ENCODE measurements around the gene THSD7B.

The THSD7B gene

DNA sequence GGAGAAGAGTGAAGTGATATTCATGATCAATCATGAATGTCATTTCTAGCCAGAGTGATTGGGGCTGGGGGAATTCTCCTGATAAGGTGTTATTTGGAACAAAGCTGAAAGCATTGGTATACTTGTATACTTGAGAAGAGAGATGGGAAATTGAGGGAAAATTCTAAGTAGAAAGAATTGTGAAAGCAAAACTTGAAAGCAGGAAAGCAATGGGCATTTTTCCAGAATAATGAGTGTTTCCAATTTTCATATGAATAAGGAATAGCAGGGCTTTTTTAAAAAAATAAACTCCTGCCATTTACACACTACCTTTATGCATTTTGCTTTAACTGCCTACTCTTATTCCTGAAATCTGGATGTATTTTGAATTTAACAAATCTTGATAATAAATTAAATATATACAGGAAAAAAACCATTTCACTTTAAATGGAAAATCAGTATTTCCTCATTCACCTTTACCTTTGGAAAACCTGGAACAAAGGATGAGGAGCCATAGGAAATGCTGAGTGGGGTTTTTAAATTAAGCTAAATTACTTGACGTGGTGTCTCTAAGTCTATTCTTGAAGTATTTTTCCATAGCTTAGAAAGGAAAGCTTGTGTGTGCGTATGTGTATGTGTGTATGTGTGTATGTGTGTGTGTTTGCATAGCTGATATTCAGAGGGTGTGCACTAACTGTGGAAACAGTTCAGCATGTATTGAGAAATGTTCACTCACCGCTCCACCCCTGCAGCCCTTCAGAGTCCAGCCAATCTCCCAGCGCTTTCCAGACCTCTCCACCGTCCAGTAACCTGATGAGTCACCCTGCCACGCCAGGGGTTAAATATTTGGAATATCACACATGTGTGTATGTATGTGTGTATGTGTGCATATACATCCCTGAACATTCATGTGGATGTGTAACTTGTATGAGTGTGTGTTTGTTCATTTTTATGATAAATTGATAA is 427.3 kb downstream of the THSD7B start:
- no peak overlapping the region for H3K4me3 ChIP-seq (ENCODE audit: low read depth, low read length)

DNA sequence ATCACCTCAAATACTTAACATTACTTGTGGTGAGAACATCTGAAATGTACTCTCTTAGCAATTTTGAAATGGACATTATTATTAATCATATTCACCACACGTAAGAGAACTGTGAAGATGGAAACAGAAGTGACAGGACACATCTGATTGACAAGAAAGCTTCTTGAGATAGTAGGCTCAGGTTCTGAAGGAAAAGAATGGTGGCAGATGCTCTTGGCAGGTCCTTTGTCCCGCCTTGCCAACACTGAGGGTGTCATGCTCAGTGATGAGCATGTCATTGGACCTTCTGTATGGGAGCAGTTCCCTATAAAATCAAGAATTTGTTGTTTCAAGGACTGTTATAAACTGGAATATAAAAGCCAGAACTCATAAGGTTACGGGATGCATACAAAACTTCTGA is 428.1 kb downstream of the THSD7B start:
- H3K4me3 ChIP-seq (ENCODE audit: low read depth, low read length), result no peak overlapping the region

DNA sequence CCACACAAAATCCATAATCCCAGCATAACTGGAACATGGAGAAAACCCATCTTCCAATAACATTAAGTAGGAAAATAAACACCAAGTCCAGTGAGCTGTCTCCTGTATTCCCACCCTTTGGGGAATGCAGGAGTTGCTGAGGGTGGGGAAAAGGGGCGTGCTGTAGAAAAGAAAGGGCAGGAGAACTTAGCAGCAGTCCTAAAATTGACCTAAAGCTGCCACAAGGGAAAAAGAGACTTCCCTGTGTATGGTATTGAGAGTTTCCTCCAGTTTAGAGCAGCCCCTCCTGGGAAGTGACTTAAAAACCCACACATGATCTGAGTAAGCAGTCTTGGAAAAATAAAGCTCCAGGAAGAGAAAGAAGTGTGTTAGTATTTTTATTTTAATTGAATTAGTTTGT is 428.8 kb downstream of the THSD7B start:
- H3K4me3 ChIP-seq (ENCODE audit: low read depth, low read length), result no peak overlapping the region

DNA sequence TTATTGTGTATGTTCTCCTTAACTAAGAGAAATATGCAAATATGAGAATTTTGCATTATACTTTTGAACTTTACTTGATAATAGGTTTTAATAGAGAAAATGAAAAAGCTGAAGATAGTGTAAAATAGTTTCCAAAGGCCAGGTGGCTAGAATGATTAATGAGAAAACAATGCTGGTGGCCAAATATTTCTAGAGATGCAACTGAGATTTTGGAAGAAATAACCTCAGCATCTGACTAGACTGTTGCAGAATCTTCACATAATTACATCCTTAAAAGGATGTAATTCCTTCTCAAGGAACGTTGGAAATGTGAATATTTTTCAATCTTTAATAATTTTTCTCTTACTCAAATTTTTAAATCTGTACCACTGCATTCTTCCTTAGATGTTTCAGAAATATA is 434.4 kb downstream of the THSD7B start:
- no peak overlapping the region for H3K4me3 ChIP-seq (ENCODE audit: low read depth, low read length)

DNA sequence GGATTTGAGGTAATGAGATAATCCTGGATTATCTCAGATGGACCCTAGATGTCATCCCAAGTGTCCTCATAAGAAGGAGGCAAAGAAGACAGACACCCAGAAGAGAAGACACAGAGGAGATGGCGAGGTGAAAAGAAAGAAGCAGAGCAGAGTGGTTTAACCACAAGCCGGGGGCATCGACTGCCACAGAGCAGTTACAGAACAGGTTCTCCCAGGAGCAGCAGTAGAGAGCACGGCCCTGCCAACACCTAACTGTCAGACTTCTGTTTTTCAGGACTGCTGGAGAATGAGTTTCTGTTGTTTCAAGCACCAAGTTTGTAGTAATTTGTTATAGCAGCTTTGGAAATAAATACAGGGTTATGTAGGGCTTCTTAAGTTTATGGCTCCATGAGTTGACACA is 437.0 kb downstream of the THSD7B start:
- no peak overlapping the region for H3K4me3 ChIP-seq (ENCODE audit: low read depth, low read length)

DNA sequence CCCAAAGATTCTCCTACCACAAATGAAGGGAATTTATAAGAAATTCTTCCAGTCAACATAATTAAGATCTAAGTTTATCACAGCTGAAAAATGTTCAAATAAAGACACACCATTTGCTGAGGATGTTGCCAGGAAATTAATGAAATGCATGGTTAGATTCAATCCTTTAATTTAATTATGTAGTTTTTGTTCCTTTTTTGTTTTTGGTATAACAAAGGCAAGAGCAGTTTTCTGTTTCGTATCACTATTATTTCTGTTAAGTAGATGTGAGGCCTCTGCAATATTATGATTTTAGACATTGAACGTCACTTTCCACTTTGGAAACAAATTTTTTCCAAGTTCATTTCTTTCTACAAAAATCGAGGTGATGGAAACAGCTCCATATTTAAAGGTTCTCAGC is 440.0 kb downstream of the THSD7B start:
- no peak overlapping the region for H3K4me3 ChIP-seq (ENCODE audit: low read depth, low read length)

DNA sequence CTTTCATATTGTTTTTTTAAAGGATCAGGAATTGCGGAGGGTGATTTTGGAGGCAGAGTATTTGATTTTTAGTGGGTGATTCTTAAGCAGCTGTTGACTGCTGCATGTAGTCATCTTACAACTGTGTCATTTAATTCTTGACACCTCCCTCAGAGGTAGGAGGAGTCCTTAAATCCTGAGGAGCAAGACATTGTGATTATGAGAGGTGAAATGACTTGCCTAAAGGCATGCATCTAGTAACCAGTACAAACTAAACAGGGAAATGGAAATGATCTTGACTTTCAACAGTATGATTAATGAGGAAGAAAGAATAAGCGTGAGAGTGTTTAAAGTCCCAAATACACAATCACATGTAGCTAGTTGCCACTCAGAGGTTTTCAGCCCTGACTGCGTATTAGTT is 440.7 kb downstream of the THSD7B start:
- H3K4me3 ChIP-seq (ENCODE audit: low read depth, low read length), result no peak overlapping the region

DNA sequence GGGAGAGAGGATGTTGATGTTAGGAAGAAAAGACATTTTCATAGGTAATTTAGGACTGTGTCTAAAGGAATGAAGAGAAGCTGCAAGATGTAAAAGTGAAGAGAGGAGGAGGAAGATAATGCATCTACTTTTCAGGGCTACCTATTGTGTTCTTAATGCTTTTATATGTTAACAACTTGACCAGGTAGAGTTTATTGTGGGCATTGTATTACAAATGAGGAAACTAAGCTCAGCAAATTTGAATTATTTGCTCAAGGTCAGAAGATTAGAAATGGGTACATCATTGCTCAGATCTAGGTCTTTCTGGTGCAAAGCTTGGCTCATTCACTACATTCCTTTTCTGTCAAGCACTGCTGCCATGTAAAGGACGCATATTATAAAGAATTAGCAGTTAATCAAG is 441.7 kb downstream of the THSD7B start:
- H3K4me3 ChIP-seq (ENCODE audit: low read depth, low read length), result no peak overlapping the region

DNA sequence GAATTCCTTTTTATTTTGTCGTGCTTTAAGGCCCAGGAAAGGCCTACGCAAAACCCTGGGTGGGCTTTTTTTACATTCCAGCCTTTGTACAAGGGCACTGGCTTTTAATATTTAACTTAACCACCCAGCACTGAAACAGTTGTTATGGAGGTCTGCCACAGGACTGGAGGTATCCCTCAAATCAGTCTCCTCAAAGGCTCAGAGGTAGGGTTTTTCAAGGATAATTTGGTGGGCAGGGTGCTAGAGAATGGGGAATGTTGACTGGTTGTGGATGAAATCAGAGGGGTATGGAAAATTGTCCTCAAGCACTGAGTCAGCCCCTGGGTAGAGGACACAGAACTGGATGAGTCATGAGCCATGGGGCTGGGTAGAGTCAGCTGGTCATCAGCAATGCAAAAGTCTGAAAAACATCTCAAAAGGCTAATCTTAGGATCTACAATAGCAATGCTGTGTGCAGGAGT is 443.1 kb downstream of the THSD7B start:
- H3K4me3 ChIP-seq (ENCODE audit: low read depth, low read length), result no peak overlapping the region

DNA sequence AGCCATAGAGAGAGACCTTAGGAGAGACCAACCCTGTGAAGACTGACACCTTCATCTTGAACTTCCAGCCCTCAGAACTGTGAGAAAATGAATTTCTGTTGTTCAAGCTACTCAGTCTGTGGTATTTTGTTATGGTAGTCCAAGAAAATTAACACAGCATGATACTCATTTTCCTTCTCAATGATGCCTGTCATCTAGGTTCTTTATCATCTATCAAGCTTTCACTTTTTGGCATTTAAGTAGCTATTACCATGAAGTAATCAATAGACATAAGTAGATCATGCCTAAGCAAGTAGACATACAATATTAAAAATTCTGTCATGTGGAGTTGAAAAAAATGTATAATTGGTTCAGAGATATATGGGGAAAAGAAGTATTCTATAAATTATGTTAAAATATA is 444.7 kb downstream of the THSD7B start:
- no peak overlapping the region for H3K4me3 ChIP-seq (ENCODE audit: low read depth, low read length)

DNA sequence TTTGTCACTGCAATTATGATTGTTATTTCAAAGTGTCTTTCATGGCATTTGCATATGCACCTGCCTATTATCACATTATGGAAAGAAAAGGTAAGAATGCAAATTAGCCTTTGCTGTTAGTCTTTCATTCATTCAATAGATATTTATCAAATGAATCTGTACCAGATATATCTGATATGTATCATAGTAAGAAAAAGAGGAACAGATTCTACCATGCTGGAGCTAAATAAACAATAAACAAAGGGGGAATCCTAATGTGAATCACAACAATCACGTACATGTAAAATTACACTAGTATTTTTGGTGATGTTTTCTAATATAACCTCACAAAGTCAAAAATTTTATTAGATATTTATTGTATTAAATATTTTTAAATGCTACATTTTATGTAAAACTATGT is 446.4 kb downstream of the THSD7B start:
- no peak overlapping the region for H3K4me3 ChIP-seq (ENCODE audit: low read depth, low read length)

DNA sequence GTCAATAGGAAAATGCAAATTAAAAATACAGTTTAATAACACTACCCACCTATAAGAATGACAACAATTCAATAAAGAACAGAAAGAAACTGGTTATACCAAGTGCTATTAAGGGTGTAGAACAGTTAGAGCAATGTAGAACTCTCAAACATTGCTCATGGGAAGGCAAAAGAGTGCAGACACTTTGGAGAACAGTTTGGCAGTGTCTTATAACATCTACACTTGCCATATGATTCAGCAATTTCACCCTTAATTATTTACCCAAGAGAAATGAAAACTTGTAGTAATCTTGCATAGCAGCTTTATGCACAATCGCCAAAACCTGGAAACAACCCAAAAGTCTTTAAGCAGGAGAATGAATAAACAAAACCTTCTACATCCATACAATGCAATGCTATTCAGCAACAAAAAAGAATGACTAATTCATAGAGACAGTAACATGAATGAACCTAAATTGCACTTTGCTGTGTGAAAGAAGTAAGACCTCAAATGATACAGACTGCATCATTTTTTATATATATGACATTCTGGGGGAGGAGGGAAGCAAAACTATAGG is 455.2 kb downstream of the THSD7B start:
- H3K4me3 ChIP-seq (ENCODE audit: low read depth, low read length), result no peak overlapping the region

DNA sequence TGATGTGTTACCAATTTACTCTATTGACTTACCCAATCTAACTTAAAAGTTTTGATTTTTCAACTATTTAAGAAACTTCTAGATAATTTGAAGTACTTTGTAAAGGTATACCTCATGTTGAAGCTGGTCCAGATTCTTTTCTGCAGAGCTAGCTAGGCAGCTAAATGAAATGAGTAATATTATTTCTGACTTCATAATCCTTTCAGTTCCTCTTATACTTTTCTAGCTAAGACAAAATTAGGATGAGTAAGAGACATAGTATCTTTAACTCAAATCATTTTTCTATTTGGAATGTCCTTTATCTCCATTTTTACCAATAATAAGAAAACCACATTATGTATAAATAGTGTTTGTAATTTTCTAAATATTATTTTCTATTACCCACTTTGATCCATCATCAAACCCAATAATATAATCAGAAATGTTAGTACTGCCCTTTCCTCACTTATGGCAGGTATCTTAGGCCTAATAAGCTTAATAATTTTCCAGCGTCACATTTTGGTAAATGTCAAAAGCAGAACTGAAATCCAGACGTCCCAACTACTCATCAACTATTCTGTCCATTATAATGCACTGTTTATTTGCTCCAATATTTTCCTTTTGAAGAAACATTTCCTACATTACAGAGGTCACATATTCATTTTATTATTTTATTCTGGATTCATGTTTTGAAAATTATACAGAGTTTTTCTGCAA is 456.6 kb downstream of the THSD7B start:
- no peak overlapping the region for H3K4me3 ChIP-seq (ENCODE audit: low read depth, low read length)

DNA sequence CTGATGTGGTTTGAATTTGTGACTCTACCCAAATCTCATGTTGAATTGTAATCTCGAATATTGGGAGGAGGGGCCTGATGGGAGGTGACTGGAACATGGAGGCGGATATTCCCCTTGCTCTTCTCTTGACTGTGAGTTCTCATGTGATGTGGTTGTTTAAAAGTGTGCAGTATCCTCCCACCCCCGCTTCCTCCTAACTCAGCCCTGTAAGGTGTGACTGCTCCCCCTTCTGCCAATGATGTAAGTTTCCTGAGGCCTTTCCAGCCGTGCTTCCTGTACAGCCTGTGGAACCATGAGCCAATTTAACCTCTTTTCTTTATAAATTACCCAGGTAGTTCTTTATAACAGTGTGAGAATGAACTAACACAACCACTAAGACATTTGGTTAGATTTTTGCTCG is 458.4 kb downstream of the THSD7B start:
- H3K4me3 ChIP-seq (ENCODE audit: low read depth, low read length), result no peak overlapping the region

DNA sequence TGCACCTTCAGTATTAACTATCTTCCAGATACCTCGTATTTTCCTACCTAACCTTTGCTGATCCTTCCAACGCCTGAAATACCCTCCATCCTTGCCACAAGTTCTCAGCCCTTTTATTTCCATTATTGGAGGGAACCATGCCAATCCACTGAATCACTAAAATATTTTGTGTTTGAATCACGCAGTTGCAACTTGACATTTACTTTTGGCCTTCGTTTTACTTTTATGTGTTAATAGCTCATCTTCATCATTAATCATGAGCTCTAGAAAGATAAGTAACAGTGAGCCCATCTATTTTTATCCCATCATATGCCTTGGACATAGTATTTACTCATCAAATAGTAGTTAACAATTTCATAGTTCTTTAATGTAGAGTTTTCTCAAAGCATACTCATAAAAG is 463.2 kb downstream of the THSD7B start:
- H3K4me3 ChIP-seq (ENCODE audit: low read depth, low read length), result no peak overlapping the region

DNA sequence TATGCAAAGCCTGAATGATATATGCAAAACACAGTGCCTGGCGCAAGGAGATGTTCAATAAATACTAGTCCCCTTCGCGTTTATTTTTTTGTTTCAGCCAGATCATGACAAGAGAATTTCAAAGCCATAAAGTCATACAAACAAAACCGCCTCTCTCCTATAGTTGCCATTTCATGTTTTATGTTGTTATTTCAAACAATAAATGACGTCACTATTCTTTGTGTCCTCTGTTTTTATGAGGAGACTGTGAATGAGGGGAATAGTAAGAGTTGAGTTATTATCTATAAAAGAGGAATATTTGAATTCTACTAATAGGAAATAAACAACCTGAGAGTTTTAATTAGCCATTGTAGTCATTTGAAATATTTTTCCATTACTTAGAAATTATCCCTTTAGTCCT is 464.5 kb downstream of the THSD7B start:
- H3K4me3 ChIP-seq (ENCODE audit: low read depth, low read length), result no peak overlapping the region

DNA sequence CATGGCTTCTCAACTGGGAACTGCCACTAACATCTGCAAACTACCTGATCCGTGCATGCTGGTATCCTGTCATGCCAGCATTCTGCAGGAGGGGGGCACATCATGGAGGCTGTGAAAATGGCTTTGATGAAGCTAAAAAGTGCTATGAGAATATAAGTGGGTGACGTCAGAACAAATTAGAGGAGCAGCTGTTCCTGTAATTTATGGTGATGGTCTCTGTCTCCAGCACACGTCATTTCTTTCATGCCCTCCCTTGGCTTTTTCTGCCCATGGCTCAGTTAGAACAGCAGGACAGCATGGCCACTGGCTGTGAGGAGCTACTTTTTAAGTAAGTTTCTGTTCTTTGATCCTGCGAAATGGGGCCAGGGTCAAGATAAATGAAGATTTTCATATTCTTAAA is 466.3 kb downstream of the THSD7B start:
- no peak overlapping the region for H3K4me3 ChIP-seq (ENCODE audit: low read depth, low read length)

DNA sequence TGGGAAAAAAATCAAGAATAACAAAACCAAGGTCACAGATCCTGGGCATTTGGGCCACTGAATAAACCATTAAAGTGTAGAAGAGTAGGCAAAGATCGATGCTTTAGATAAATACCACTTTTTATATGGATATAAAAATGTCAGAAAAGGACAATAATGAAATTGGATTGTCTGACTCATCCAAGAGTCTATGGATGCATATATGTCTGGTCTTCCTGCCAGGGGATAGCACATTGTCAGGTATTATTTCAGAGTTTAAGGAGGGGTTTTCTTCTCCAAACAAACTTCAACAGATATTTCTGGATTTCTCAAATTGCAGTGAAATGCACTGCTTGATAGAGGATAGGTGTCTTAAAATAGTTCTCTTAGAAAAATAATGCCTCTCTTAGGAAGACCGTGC is 466.7 kb downstream of the THSD7B start:
- H3K4me3 ChIP-seq (ENCODE audit: low read depth, low read length), result no peak overlapping the region

DNA sequence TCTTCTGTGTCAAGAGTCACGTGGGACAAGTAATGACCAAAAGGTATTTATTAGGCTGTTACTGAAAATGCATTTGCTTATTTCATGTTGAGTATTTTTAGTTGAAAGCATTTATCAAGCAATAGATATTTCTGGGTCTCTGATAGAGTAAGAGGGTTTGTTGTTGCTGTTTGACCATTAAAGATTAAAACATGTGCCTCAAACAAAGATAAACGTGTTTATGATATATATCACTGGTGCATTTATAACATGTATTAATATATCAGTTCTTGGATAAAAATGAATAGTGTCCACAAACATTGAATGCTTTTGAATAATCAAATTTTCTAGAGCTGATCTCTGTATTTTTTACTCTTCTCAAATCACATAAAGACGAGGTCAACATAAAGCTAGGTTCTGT is 467.7 kb downstream of the THSD7B start:
- H3K4me3 ChIP-seq (ENCODE audit: low read depth, low read length), result no peak overlapping the region

DNA sequence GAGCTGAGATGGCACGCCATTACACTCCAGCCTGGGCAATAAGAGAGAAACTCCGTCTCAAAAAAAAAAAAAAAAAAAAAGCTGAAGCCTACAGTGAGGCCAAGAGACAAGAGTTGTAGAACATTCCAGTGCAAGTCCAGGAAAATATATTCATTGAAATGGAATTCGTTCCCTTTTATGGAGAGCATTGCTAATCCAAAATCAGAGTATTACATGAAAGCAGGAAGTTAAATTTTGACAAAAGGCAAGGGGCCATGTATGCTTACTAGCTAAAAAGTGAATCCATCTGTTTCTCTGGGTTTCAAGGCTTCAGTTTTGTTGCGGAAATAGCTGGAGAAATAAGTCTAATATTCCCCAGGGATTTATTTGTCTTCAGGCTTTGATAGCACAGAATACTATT is 471.7 kb downstream of the THSD7B start:
- H3K4me3 ChIP-seq (ENCODE audit: low read depth, low read length), result no peak overlapping the region

DNA sequence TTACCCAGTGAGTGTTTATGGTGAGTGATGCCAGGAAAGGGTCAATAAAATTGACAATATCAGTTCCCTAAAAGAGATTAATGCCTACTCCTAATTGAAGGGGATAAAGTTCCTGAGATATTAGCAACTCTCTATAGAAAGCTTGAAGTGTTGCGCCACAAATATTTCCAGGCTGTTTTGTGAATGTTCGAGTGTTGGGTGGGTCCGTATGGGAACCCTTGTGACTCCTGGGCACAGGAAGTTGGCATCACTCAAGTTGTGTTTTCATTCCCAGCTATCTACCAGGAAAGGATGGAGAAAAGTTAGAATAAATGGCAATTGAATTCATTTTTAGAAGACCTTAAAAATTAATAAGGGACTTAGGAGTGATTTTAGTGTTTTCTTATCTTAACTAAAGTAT is 472.7 kb downstream of the THSD7B start:
- no peak overlapping the region for H3K4me3 ChIP-seq (ENCODE audit: low read depth, low read length)
